GM12873 (cell line): ENCODE results near the gene SYNE2.

Experiments
- CTCF ChIP-seq: IDR thresholded peaks from 2 replicates; pipeline ENCODE4 v1.5.1; 2012; ENCODE audit warnings: low read depth, mild to moderate bottlenecking, moderate library complexity, low read length, control low read depth; ENCODE audit not compliant: insufficient read depth; ENCODE audit errors: missing control alignments

The SYNE2 gene

GRCh38 chr14:63981569-63981968 is 128.8 kb downstream of the SYNE2 start:
- no peak for TF ChIP-seq CTCF

GRCh38 chr14:63982156-63982555 is 129.4 kb downstream of the SYNE2 start:
- TF ChIP-seq CTCF, result no peak

- no peak for TF ChIP-seq CTCF
These were observed 129.8 kb downstream of the SYNE2 start for GRCh38 chr14:63982629-63983028.

GRCh38 chr14:63986789-63987533 is 134.2 kb downstream of the SYNE2 start:
- TF ChIP-seq CTCF, result no peak

GRCh38 chr14:63988579-63988978 is 135.8 kb downstream of the SYNE2 start:
- TF ChIP-seq CTCF, result no peak

GRCh38 chr14:63991833-63992232 is 139.0 kb downstream of the SYNE2 start:
- TF ChIP-seq CTCF, result no peak

GRCh38 chr14:63992858-63993257 is 140.1 kb downstream of the SYNE2 start:
- no peak for TF ChIP-seq CTCF
